GM10266 (cell line): ENCODE data around the gene DISP2.
A peak's percentile ranks its signal among the peaks of the same experiment; 100 is the strongest.

ENCODE experiments used
- DNase-seq: peaks from one replicate; pipeline ENCODE4 v3.0.0; 2012; ENCODE audit errors: extremely low spot score
- TF ChIP-seq, protein P1 (sequence below): IDR thresholded peaks from 2 replicates; pipeline ENCODE4 v1.5.1; 2012; ENCODE audit warnings: mild to moderate bottlenecking, low read depth; ENCODE audit not compliant: control insufficient read depth, insufficient read depth; ENCODE audit errors: missing control alignments

Gene DISP2, protein sequence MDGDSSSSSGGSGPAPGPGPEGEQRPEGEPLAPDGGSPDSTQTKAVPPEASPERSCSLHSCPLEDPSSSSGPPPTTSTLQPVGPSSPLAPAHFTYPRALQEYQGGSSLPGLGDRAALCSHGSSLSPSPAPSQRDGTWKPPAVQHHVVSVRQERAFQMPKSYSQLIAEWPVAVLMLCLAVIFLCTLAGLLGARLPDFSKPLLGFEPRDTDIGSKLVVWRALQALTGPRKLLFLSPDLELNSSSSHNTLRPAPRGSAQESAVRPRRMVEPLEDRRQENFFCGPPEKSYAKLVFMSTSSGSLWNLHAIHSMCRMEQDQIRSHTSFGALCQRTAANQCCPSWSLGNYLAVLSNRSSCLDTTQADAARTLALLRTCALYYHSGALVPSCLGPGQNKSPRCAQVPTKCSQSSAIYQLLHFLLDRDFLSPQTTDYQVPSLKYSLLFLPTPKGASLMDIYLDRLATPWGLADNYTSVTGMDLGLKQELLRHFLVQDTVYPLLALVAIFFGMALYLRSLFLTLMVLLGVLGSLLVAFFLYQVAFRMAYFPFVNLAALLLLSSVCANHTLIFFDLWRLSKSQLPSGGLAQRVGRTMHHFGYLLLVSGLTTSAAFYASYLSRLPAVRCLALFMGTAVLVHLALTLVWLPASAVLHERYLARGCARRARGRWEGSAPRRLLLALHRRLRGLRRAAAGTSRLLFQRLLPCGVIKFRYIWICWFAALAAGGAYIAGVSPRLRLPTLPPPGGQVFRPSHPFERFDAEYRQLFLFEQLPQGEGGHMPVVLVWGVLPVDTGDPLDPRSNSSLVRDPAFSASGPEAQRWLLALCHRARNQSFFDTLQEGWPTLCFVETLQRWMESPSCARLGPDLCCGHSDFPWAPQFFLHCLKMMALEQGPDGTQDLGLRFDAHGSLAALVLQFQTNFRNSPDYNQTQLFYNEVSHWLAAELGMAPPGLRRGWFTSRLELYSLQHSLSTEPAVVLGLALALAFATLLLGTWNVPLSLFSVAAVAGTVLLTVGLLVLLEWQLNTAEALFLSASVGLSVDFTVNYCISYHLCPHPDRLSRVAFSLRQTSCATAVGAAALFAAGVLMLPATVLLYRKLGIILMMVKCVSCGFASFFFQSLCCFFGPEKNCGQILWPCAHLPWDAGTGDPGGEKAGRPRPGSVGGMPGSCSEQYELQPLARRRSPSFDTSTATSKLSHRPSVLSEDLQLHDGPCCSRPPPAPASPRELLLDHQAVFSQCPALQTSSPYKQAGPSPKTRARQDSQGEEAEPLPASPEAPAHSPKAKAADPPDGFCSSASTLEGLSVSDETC (N-terminal part only)

DNA sequence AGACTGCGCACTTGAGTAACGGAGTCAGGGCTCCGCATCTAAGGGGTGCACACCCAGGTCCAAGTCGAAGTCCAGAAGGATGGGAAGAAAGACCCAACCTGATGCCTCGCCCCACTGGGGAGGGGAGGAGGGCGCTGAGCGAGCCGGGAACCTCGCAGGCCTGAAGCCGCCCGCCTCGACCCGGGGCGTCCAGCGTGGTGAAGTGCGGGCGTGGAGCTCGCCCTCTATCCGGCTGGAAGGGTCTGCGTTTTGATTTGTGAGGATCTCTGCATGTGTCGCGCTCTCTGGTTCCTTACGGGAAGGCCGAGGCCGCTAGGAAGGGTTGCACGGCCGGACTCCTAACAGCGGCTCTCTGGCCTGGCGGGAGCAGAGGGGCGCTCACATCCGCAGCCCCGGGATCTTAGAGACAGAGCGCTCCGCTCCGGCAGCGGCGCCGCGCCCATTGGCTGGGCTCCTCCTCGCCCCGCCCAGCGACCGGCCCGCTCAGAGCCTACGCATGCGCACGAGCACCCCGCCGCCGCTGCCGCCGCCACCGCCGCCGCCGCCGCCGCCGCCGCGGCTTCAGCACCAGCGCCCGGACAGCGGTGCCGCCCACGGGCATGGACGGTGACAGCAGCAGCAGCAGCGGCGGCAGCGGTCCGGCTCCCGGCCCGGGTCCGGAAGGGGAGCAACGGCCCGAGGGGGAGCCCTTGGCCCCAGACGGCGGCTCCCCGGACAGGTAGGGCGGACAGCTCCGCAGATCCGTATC is at the start of gene DISP2:
DISP2 (plus strand) TSS at position 497 of the 748 bp plus-strand sequence; CDS start at position 600, 103 bp downstream.
- DNase-seq: peak; percentile 99
- TF ChIP-seq, protein P1, sequence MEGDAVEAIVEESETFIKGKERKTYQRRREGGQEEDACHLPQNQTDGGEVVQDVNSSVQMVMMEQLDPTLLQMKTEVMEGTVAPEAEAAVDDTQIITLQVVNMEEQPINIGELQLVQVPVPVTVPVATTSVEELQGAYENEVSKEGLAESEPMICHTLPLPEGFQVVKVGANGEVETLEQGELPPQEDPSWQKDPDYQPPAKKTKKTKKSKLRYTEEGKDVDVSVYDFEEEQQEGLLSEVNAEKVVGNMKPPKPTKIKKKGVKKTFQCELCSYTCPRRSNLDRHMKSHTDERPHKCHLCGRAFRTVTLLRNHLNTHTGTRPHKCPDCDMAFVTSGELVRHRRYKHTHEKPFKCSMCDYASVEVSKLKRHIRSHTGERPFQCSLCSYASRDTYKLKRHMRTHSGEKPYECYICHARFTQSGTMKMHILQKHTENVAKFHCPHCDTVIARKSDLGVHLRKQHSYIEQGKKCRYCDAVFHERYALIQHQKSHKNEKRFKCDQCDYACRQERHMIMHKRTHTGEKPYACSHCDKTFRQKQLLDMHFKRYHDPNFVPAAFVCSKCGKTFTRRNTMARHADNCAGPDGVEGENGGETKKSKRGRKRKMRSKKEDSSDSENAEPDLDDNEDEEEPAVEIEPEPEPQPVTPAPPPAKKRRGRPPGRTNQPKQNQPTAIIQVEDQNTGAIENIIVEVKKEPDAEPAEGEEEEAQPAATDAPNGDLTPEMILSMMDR: no peak

DNA sequence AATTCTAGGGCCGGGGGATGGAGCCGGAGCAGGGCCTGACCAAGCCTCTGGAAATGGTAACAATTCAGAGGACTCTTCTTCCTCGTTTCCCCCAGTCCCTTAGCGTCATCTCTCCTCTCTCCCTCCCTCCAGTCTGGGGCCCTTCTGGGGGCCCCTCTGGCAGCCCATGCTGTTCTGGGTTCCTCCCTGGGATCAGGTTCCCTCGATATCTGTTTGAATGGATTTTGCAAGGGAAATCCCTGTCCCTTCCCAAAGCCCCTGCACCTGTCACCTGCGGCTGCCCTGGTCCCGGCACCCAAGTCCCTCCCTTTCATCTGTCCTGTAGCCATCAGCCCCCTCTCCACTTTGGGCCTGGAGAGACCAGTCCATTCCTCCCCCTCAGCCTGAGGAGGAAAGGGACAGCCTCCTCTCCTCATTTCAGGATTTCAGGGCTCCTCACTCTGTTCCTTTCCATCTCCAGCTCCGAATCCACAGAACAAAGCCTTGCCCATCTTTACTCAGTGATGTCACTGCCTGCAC is 48.6 kb upstream of the DISP2 start:
- TF ChIP-seq, protein P1: no peak
- no peak for DNase-seq

DNA sequence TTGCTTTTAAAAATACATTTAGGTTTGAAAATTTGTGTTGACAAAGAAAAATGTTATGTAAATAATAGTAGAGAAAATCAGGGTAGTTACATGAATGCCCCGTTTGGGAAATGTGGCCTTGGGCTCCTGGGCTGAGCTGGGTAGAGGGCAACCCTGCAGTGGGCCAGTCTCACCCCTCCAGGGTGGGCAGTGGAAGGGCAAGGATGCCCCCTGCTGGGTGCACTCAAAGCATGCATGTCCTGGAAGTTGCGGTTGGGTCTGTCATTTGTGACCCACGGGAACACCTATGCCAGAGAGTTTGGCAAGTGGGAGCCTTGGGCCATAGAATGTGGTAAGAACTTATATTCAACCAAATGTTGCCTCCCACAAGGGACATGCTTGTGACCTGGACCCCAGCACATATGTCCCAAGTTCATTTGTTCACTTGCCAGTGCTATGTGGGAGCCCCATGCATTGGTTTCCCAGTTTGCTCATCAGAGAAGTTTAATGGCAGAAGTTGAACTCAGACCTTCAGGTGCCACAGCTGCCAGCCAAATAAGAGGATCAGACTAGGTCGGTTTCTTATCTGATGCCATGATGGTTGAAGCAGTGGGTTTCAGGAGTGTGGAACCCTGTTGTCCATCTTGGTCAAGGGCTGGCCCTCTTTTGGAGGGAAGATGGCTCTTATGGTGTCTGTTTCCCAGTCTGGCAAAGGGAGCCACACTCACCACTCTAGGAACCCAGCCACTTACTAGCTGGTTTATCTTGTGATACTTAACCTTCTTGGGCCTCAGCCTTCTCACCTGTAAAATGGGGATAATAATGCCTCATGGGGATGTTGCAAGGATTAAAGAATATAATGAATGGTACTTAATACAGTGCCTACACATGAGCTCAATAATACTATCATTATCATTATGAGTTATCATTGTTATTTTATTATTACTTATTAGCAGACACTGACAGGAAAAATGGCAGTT is 47.7 kb upstream of the DISP2 start:
- TF ChIP-seq, protein P1: peak; percentile 87
- DNase-seq: peak; percentile 62

DNA sequence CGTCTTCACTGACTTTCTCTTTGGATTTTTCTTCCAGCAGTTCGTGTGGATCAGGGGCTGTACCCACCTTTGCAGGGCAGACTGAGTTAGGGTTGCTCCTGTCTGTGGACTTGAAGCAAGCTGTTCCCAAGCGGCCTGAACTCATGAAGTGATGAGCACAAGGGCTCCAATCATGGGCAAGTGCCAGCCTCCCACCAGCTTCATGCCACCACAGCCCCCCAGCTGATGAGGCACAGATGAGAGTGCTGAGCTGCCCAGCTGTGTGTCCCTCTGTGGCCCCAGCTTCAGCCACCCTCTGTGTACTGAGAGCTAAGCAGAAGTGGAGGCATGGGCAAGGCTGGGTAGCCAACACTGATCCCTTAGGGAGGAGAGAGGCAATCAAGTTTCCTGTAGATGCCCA is 47.0 kb upstream of the DISP2 start:
- TF ChIP-seq, protein P1: no peak

DNA sequence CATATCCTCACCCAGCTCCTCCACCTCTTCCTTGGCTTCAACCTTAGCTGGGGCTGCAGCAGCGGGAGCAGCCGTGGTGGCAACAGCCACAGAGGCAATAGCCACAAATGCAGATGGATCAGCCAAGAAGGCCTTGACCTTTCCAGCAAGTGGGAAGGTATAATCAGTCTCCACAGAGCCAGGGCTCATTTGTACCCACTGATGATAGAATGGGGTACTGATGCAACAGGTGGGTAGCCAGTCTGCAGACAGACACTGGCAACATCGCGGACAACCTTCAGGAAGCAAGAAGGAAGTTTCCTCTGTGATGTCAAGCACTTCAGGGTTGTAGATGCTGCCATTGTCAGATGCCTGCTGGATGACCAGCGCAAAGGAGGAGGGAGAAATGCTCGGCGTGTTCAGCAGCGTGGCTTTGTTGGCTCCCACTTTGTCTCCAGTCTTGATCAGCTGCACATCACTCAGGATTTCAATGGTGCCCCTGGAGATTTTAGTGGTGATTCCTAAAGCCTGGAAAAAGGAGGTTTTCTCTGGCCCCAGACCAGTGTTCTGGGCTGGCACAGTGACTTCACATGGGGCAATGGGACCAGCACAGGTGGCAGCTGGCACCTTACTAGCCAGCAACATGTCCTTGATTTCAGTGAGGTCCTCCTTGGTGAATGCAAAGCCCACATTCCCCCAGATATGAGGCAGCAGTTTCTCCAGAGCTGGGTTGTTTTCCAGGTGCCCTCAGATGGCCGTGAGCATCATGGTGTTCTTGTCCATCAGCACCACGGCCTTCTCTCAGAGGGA is 45.5 kb upstream of the DISP2 start:
- TF ChIP-seq, protein P1: no peak
- DNase-seq: no peak

More for the DNA sequence above, 47.0 kb upstream of the DISP2 start:
- DNase-seq: no peak
